Neural cell (in vitro differentiated cells): Measurements from ENCODE around the gene SYNGR1. TPM values are rescaled to one million over a fixed set of nuclear protein-coding genes. Genes with fewer than 3 reads are reported as not detected.

Source experiments
- H2AFZ ChIP-seq: fragments of 200-600, 300-800 bp; sonication (generic), shearing (Covaris generic); 2 replicates; pipeline ENCODE4 v1.6.0; 2014; ENCODE audit warnings: low read depth, mild to moderate bottlenecking, antibody characterized with exemption, low read length, moderate library complexity
- H3F3A ChIP-seq: fragments of 200-600 bp; shearing (Covaris generic); 2 replicates; pipeline ENCODE4 v1.6.1; 2016; ENCODE audit warnings: mild to moderate bottlenecking, moderate library complexity, mixed read lengths, antibody characterized with exemption, low read length; ENCODE audit not compliant: insufficient read depth, poor library complexity, severe bottlenecking
- H3K27ac ChIP-seq: fragments of 200-600, 300-800 bp; sonication (generic), shearing (Covaris generic); 2 replicates; pipeline ENCODE4 v1.5.1; 2014; ENCODE audit warnings: mild to moderate bottlenecking, low read length, moderate library complexity
- H3K27me3 ChIP-seq: fragments of 300-800, 200-600 bp; sonication (generic), shearing (Covaris generic); 2 replicates; pipeline ENCODE4 v1.6.0; 2014; ENCODE audit warnings: mild to moderate bottlenecking, low read depth, low read length, moderate library complexity; ENCODE audit not compliant: insufficient read depth
- H3K36me3 ChIP-seq: fragments of 300-800, 200-600 bp; sonication (generic), shearing (Covaris generic); 2 replicates; pipeline ENCODE4 v1.5.1; 2014; ENCODE audit warnings: mild to moderate bottlenecking, antibody characterized with exemption, low read length, moderate library complexity; ENCODE audit not compliant: insufficient read depth
- H3K4me2 ChIP-seq: fragments of 300-800, 200-600 bp; sonication (generic), shearing (Covaris generic); 2 replicates; pipeline ENCODE4 v1.6.0; 2014; ENCODE audit warnings: mild to moderate bottlenecking, low read length
- H3K4me3 ChIP-seq: fragments of 300-800, 200-600 bp; sonication (generic), shearing (Covaris generic); 2 replicates; pipeline ENCODE4 v1.5.1; 2014; ENCODE audit warnings: mild to moderate bottlenecking, low read length, moderate library complexity
- H3K79me2 ChIP-seq: fragments of 200-600 bp; shearing (Covaris generic); replicated peaks from 2 replicates; pipeline ENCODE4 v1.6.0; 2014; ENCODE audit warnings: mild to moderate bottlenecking, low read length, moderate library complexity; ENCODE audit not compliant: insufficient read depth
- H3K9ac ChIP-seq: fragments of 300-800, 200-600 bp; sonication (generic), shearing (Covaris generic); 2 replicates; pipeline ENCODE4 v1.6.1; 2016; ENCODE audit warnings: mild to moderate bottlenecking, low read length, mixed read lengths
- H3K9me2 ChIP-seq: fragments of 200-600 bp; shearing (Covaris generic); 2 replicates; pipeline ENCODE4 v1.6.1; 2016; ENCODE audit warnings: mild to moderate bottlenecking, low read length, mixed read lengths; ENCODE audit not compliant: insufficient read depth
- H3K9me3 ChIP-seq: fragments of 200-600, 300-800 bp; sonication (generic), shearing (Covaris generic); 2 replicates; pipeline ENCODE4 v1.6.1; 2016; ENCODE audit warnings: mild to moderate bottlenecking, mixed run types, low read length, moderate library complexity, mixed read lengths
- H4K20me1 ChIP-seq: fragments of 200-600 bp; shearing (Covaris generic); 2 replicates; pipeline ENCODE4 v1.6.1; 2016; ENCODE audit warnings: mild to moderate bottlenecking, mixed run types; ENCODE audit not compliant: insufficient read depth
- EP300 ChIP-seq: fragments of 450-650 bp; conservative IDR thresholded peaks from 2 replicates; pipeline ENCODE4 v1.6.1; 2014; ENCODE audit warnings: antibody characterized with exemption, mild to moderate bottlenecking, moderate library complexity; ENCODE audit not compliant: poor library complexity, severe bottlenecking
- EZH2 ChIP-seq: fragments of 200-600, 300-800 bp; shearing (Covaris generic), sonication (generic); IDR thresholded peaks from 2 replicates; pipeline ENCODE4 v1.6.1; 2014; ENCODE audit warnings: antibody characterized with exemption, low read length, borderline replicate concordance, mild to moderate bottlenecking; ENCODE audit not compliant: insufficient read depth, poor library complexity, severe bottlenecking
- MXI1 ChIP-seq: fragments of 450-650 bp; conservative IDR thresholded peaks from 2 replicates; pipeline ENCODE4 v1.6.1; 2014; ENCODE audit warnings: antibody characterized with exemption, mild to moderate bottlenecking; ENCODE audit not compliant: poor library complexity, severe bottlenecking
- POLR2AphosphoS5 ChIP-seq: IDR thresholded peaks from 2 replicates; pipeline ENCODE4 v1.6.1; 2012
- RAD21 ChIP-seq: fragments of 450-650 bp; conservative IDR thresholded peaks from 2 replicates; pipeline ENCODE4 v1.6.1; 2014; ENCODE audit warnings: antibody characterized with exemption, mild to moderate bottlenecking, moderate library complexity
- SMC3 ChIP-seq: fragments of 450-650 bp; conservative IDR thresholded peaks from 2 replicates; pipeline ENCODE4 v1.6.1; 2014; ENCODE audit warnings: antibody characterized with exemption, mild to moderate bottlenecking, moderate library complexity; ENCODE audit not compliant: poor library complexity
- TAF1 ChIP-seq: IDR thresholded peaks from 2 replicates; pipeline ENCODE4 v1.6.1; 2012; ENCODE audit warnings: low read depth
- polyA plus RNA-seq: library from polyadenylated mRNA; depleted of rRNA; stranded (reverse); fragments of >200 nt; gene quantifications from 2 replicates; pipeline ENCODE4 v1.2.3, GENCODE V29; 2014
- TF ChIP-seq, protein P1 (sequence below): fragments of 450-650 bp; IDR thresholded peaks from 2 replicates; pipeline ENCODE4 v1.5.1; 2014; ENCODE audit warnings: antibody characterized with exemption, mild to moderate bottlenecking, moderate library complexity; ENCODE audit not compliant: poor library complexity, severe bottlenecking
- TF ChIP-seq, protein P2 (sequence below): IDR thresholded peaks from 2 replicates; pipeline ENCODE4 v1.6.1; 2012; ENCODE audit warnings: borderline replicate concordance

Gene SYNGR1
- polyA plus RNA-seq, 1 donor from 2014 or later: 68.4 TPM

DNA sequence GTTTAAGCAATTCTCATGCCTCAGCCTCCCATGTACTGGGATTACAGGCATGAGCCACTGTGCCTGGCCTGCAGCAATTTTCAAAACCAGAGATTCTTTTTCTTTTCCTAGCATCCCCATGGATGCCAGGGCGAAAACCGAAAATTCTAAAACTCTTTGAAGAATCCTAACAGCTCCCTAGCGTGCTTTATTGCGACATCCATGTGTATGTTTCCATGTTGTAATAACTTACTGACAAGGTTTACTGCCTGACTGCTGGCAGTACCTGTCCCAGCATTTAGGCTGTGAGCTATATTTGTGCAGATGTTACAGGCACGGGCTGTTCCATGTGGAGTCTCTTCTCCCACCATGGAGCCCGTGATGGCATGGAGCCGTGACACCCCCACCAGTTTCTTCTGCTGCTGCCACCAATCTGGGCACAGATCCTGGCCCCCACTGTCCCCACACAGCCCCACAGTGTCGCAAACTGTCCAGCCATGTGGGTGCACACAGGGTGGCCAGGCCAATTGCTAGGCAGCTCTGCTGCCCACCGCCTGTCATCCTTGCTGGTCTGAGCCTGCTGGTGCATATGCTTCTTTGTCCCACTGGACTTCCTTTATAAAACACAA lies 42.7 kb downstream of the SYNGR1 start:
- no peak overlapping the region for H3K4me3 ChIP-seq
- H3K27me3 ChIP-seq: peaks cover 16% of the 10 kb centered on the region
- H3K9me3 ChIP-seq: no peaks in the 10 kb centered on the region
- no peaks in the 10 kb centered on the region for H3K79me2 ChIP-seq
- H3K27ac ChIP-seq: no peak overlapping the region
- H3F3A ChIP-seq: no peaks in the 10 kb centered on the region
- no peaks in the 10 kb centered on the region for H3K9me2 ChIP-seq
- no peak overlapping the region for H2AFZ ChIP-seq
- H4K20me1 ChIP-seq: no peaks in the 10 kb centered on the region
- TF ChIP-seq SMC3 (no peak), TAF1 (no peak), EP300 (no peak), EZH2 (no peak), RAD21 (no peak), MXI1 (no peak), POLR2AphosphoS5 (no peak)
- TF ChIP-seq, protein P1, sequence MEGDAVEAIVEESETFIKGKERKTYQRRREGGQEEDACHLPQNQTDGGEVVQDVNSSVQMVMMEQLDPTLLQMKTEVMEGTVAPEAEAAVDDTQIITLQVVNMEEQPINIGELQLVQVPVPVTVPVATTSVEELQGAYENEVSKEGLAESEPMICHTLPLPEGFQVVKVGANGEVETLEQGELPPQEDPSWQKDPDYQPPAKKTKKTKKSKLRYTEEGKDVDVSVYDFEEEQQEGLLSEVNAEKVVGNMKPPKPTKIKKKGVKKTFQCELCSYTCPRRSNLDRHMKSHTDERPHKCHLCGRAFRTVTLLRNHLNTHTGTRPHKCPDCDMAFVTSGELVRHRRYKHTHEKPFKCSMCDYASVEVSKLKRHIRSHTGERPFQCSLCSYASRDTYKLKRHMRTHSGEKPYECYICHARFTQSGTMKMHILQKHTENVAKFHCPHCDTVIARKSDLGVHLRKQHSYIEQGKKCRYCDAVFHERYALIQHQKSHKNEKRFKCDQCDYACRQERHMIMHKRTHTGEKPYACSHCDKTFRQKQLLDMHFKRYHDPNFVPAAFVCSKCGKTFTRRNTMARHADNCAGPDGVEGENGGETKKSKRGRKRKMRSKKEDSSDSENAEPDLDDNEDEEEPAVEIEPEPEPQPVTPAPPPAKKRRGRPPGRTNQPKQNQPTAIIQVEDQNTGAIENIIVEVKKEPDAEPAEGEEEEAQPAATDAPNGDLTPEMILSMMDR: no peak
- TF ChIP-seq, protein P2, sequence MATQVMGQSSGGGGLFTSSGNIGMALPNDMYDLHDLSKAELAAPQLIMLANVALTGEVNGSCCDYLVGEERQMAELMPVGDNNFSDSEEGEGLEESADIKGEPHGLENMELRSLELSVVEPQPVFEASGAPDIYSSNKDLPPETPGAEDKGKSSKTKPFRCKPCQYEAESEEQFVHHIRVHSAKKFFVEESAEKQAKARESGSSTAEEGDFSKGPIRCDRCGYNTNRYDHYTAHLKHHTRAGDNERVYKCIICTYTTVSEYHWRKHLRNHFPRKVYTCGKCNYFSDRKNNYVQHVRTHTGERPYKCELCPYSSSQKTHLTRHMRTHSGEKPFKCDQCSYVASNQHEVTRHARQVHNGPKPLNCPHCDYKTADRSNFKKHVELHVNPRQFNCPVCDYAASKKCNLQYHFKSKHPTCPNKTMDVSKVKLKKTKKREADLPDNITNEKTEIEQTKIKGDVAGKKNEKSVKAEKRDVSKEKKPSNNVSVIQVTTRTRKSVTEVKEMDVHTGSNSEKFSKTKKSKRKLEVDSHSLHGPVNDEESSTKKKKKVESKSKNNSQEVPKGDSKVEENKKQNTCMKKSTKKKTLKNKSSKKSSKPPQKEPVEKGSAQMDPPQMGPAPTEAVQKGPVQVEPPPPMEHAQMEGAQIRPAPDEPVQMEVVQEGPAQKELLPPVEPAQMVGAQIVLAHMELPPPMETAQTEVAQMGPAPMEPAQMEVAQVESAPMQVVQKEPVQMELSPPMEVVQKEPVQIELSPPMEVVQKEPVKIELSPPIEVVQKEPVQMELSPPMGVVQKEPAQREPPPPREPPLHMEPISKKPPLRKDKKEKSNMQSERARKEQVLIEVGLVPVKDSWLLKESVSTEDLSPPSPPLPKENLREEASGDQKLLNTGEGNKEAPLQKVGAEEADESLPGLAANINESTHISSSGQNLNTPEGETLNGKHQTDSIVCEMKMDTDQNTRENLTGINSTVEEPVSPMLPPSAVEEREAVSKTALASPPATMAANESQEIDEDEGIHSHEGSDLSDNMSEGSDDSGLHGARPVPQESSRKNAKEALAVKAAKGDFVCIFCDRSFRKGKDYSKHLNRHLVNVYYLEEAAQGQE: no peak
- no peaks in the 10 kb centered on the region for H3K36me3 ChIP-seq
- no peak overlapping the region for H3K9ac ChIP-seq
- H3K4me2 ChIP-seq: no peak overlapping the region

DNA sequence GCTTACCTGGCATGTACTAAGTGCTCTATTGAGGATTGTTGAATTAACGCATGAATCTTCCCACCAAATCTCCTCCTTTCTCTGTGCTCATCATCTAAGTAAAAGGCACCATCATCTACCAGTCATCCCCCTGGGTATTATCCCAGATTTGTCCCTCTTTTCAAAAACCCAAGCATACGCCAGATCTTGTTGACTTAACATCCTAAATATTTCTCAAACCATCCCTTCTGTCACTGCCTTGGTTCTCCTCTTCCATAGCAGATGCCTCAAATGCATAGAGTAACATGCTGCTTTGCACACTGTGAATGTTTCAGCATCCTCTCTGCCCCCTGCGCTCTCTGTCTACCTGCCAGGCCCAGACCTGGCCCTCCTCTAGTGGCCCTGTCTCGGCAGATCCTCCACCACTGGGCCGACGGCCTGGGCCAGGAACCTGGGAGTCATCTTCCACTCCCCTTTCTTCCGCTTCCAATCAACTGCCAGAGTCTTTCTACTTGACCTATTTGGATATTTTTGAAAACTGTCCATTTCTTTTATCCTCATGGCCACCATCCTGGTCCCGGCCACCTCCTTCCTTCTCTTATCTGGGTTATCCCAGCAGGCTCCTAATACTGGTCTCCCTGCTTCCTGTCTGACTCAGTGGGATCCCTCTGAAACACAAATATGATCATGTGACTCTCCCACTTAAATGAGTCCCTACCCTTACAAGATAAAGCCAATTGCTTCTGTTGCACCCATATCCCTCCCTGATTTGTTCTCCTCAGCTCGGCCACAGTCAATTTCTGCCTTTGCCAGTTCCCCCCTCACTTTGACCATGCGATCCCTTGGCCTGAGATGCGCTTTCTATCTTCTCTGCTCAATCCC lies 46.4 kb downstream of the SYNGR1 start:
- H3K27me3 ChIP-seq: no peaks in the 10 kb centered on the region
- no peaks in the 10 kb centered on the region for H3K9me2 ChIP-seq
- no peak overlapping the region for H3K4me2 ChIP-seq
- TF ChIP-seq POLR2AphosphoS5 (no peak), RAD21 (no peak), TAF1 (no peak), EZH2 (no peak)
- H3K27ac ChIP-seq: no peak overlapping the region
- H3K79me2 ChIP-seq: peaks cover 7% of the 10 kb centered on the region
- H3K4me3 ChIP-seq: no peak overlapping the region
- H3K9me3 ChIP-seq: no peaks in the 10 kb centered on the region
- no peaks in the 10 kb centered on the region for H3K36me3 ChIP-seq
- H3F3A ChIP-seq: no peaks in the 10 kb centered on the region
- no peaks in the 10 kb centered on the region for H4K20me1 ChIP-seq
- H2AFZ ChIP-seq: no peak overlapping the region
- H3K9ac ChIP-seq: no peak overlapping the region
